Caco-2 (cell line): ENCODE data around the gene VCAM1. TPM values are rescaled to one million over a fixed set of nuclear protein-coding genes. Genes with fewer than 3 reads are reported as not detected.

ENCODE experiments used
- BruUV-seq: library from RNA; stranded (reverse); fragments of 400-500 nt; replicated peaks from 2 replicates; lab custom pipeline; 2021; lab: Mats Ljungman, UMichigan
- CTCF ChIA-PET: fragments of 300-600 bp; sonication (Branson Sonifier 250); formaldehyde crosslinking; loops from one replicate; lab custom pipeline; 2022; ENCODE audit warnings: antibody characterized with exemption; lab: Charles Lee
- POLR2A ChIA-PET: fragments of 300-600 bp; sonication (Branson Sonifier 250); formaldehyde crosslinking; loops from one replicate; lab custom pipeline; 2022; ENCODE audit warnings: antibody characterized with exemption; lab: Charles Lee
- DNase-seq, 2 experiments: peaks; one replicate each; pipeline versions ENCODE4 v3.0.0 to v3.0.0-alpha.2; 2020 to 2022
- H3K27me3 ChIP-seq: replicated peaks from 2 replicates; pipeline ENCODE4 v1.6.0; 2011; ENCODE audit warnings: low read length; ENCODE audit not compliant: control insufficient read depth, insufficient read depth
- H3K36me3 ChIP-seq: 2 replicates; pipeline ENCODE4 v1.5.1; 2011; ENCODE audit warnings: low read length; ENCODE audit not compliant: control insufficient read depth, insufficient read depth
- H3K4me1 ChIP-seq: fragments of 250-450 bp; sonication (Bioruptor Pico); 2 replicates; pipeline ENCODE4 v1.5.1; 2020; ENCODE audit warnings: mild to moderate bottlenecking
- H3K4me3 ChIP-seq: 2 replicates; pipeline ENCODE4 v1.5.1; 2011; ENCODE audit warnings: low read depth, mild to moderate bottlenecking, control low read depth, low read length
- H3K9me3 ChIP-seq: fragments of 250-450 bp; sonication (Bioruptor Pico); 2 replicates; pipeline ENCODE4 v1.5.1; 2020; ENCODE audit warnings: mild to moderate bottlenecking, moderate library complexity
- H3K27ac Mint-ChIP-seq: one replicate; pipeline ENCODE4 v1.8.0; 2022; ENCODE audit warnings: mixed read lengths; ENCODE audit not compliant: unreplicated experiment
- H3K27me3 Mint-ChIP-seq: one replicate; pipeline ENCODE4 v1.8.0; 2022; ENCODE audit warnings: mixed read lengths; ENCODE audit not compliant: insufficient read depth, unreplicated experiment
- H3K36me3 Mint-ChIP-seq: one replicate; pipeline ENCODE4 v1.8.0; 2022; ENCODE audit warnings: mild to moderate bottlenecking, mixed read lengths; ENCODE audit not compliant: insufficient read depth, unreplicated experiment
- H3K4me1 Mint-ChIP-seq: one replicate; pipeline ENCODE4 v1.8.0; 2022; ENCODE audit warnings: low read depth, mixed read lengths; ENCODE audit not compliant: unreplicated experiment
- H3K4me3 Mint-ChIP-seq: one replicate; pipeline ENCODE4 v1.8.0; 2022; ENCODE audit warnings: mild to moderate bottlenecking, moderate library complexity, mixed read lengths; ENCODE audit not compliant: unreplicated experiment
- H3K9me3 Mint-ChIP-seq: one replicate; pipeline ENCODE4 v1.8.0; 2022; ENCODE audit warnings: mixed read lengths; ENCODE audit not compliant: unreplicated experiment
- intact Hi-C: fragments of 100-400 bp; cut with micrococcal nuclease; formaldehyde crosslinking; loops from one replicate; pipeline ENCODE4 v1.10.0; 2022; ENCODE audit not compliant: unreplicated experiment
- total RNA-seq: library from RNA; stranded (reverse); gene quantifications from 2 replicates; pipeline ENCODE4 v1.2.3, GENCODE V29; 2022
- TF ChIP-seq, protein P1 (sequence below), 2 experiments: fragments of 200-600 bp in 1 of 2; IDR thresholded peaks; 1 replicate in 1 of 2; 2 replicates in 1 of 2; pipeline versions ENCODE4 v1.5.1 to v1.8.0; 2011 to 2022; ENCODE audit warnings: antibody characterized with exemption in 1 of 2, control low read depth in 1 of 2, inconsistent platforms in 1 of 2, low read depth in 1 of 2, low read length in 1 of 2, mild to moderate bottlenecking in 1 of 2, moderate library complexity in 1 of 2; ENCODE audit not compliant: insufficient read depth in 1 of 2, severe bottlenecking in 1 of 2, unreplicated experiment in 1 of 2

The VCAM1 gene
- total RNA-seq, 1 experiment from 2014 or later, result not detected

DNA sequence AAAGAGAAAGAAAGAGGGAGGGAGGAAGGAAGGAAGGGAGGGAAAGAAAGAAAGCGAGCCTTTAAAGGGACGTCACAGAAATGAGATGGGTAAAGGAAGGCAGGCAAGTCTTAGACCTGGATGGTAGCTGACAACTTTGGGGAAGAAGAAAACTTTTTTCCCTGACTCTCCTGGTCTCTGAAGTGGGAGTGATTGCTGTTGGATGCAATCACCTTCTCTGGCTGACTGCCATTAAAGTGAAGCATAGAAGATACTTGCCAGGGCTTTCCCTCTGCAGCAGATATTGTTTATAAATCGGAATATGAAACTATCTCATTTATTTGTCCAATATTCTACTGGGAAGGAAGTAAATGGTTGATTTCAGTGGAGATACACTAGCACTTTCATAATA is 27.0 kb downstream of the VCAM1 start:
- CTCF ChIA-PET, result no interaction called here
- DNase-seq, result no peak

DNA sequence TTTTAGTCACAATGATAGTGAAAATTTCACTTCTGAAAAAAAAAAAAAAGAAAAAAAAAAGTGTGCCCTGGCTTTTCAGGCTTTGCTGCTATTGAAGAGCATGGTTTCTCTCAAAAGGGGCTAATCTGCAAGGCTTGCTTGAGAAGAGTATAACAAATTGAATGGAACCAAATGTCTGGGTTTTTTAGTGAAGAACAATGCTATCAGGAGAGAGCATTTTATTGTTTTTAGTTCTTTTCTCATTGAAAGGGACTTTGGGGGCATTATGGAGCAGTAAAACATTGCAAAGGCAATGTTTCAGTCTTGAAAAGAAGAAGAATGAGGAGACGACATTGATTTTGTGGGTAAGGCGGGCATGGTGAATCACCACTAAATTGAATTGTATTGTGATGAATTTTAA is 28.2 kb downstream of the VCAM1 start:
- Mint-ChIP-seq H3K9me3 (no peaks in the 10 kb centered on the region), H3K27ac (no peak overlapping the region), H3K4me1 (no peaks in the 10 kb centered on the region), H3K27me3 (peaks cover 10% of the 10 kb centered on the region), H3K4me3 (no peak overlapping the region), H3K36me3 (no peaks in the 10 kb centered on the region)
- Histone ChIP-seq H3K9me3 (no peaks in the 10 kb centered on the region), H3K27me3 (no peaks in the 10 kb centered on the region), H3K36me3 (no peaks in the 10 kb centered on the region), H3K4me1 (no peaks in the 10 kb centered on the region), H3K4me3 (no peak overlapping the region)
- TF ChIP-seq, protein P1, sequence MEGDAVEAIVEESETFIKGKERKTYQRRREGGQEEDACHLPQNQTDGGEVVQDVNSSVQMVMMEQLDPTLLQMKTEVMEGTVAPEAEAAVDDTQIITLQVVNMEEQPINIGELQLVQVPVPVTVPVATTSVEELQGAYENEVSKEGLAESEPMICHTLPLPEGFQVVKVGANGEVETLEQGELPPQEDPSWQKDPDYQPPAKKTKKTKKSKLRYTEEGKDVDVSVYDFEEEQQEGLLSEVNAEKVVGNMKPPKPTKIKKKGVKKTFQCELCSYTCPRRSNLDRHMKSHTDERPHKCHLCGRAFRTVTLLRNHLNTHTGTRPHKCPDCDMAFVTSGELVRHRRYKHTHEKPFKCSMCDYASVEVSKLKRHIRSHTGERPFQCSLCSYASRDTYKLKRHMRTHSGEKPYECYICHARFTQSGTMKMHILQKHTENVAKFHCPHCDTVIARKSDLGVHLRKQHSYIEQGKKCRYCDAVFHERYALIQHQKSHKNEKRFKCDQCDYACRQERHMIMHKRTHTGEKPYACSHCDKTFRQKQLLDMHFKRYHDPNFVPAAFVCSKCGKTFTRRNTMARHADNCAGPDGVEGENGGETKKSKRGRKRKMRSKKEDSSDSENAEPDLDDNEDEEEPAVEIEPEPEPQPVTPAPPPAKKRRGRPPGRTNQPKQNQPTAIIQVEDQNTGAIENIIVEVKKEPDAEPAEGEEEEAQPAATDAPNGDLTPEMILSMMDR (IDR thresholded peaks at IDR 0.05; ENCODE audit: insufficient read depth in 1 of 2, low read depth in 1 of 2, low read length in 1 of 2, severe bottlenecking in 1 of 2, unreplicated experiment in 1 of 2), result no peak
- CTCF ChIA-PET, result no interaction called here
- intact Hi-C loops, result no loop called here
- no TSS peak for BruUV-seq
- POLR2A ChIA-PET, result no interaction called here
- no peak for DNase-seq

More for the DNA sequence above, 27.0 kb downstream of the VCAM1 start:
- H3K4me1 ChIP-seq, result no peaks in the 10 kb centered on the region
- no TSS peak for BruUV-seq
- H3K27me3 ChIP-seq, result no peaks in the 10 kb centered on the region
- no peak overlapping the region for H3K27ac Mint-ChIP-seq
- no peaks in the 10 kb centered on the region for H3K4me1 Mint-ChIP-seq
- POLR2A ChIA-PET, result no interaction called here
- H3K36me3 ChIP-seq, result no peaks in the 10 kb centered on the region
- TF ChIP-seq, protein P1 (IDR thresholded peaks at IDR 0.05; ENCODE audit: insufficient read depth in 1 of 2, low read depth in 1 of 2, low read length in 1 of 2, severe bottlenecking in 1 of 2, unreplicated experiment in 1 of 2), result no peak
- no peak overlapping the region for H3K4me3 ChIP-seq
- no peaks in the 10 kb centered on the region for H3K9me3 Mint-ChIP-seq
- H3K4me3 Mint-ChIP-seq, result no peak overlapping the region
- intact Hi-C loops, result no loop called here
- H3K36me3 Mint-ChIP-seq, result no peaks in the 10 kb centered on the region
- peaks cover 10% of the 10 kb centered on the region for H3K27me3 Mint-ChIP-seq
- no peaks in the 10 kb centered on the region for H3K9me3 ChIP-seq

DNA sequence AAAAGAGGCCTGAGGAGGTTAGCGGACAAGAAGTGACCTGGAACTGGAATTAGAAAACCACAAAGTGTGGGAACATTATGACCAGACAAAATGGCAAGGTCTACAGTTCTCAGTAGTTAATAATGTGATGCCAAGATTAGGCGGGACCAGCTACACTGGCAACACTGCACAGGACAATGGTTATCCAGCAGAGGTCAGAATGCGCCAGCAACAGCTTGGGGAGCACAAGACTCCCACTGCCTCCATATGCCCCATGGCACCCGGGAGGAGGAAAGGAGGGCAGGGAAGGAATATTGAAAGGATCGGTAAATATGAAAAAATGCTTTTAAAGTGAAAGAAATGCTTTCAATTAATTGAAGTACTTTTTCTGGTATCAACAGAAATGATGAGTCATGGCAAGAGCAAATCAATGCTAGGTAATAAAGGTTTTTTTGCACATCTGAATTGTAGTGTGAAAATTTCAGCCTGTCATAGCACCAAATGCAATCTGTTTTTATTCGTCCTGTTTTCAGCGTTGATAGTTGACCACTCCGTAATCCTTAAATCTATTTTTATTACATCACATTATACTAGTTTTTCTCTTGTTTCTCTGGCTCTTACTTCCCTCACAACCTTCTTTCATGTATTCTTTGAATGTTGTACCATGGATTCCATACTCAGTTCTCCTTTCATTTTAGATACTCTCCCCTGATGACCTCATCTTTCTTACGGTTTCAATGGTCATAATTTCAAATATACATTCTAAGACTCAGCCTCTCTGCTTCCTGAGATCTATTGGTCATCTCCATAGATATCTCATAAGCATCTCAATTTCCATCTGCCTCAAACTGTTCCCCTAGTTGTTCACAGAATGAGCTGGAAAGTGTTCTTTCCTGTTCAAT is 30.7 kb downstream of the VCAM1 start:
- intact Hi-C loops, result loop anchor here (2.0 kb wide), 1 partner anchor 117 kb away; no protein-coding TSS in a partner anchor
- CTCF ChIA-PET, result interaction anchor here (0.7 kb wide), 1 partner anchor 119 kb away, joined by 3 read pairs; no protein-coding TSS in a partner anchor

More for the DNA sequence above, 30.7 kb downstream of the VCAM1 start:
- H3K4me3 Mint-ChIP-seq, result no peak overlapping the region
- peak in 1 of 2 experiments; percentile 3 for DNase-seq
- H3K27me3 Mint-ChIP-seq, result peaks cover 11% of the 10 kb centered on the region
- H3K4me1 ChIP-seq, result no peaks in the 10 kb centered on the region
- POLR2A ChIA-PET, result no interaction called here
- TF ChIP-seq, protein P1 (IDR thresholded peaks at IDR 0.05; ENCODE audit: insufficient read depth in 1 of 2, low read depth in 1 of 2, low read length in 1 of 2, severe bottlenecking in 1 of 2, unreplicated experiment in 1 of 2), result no peak
- no peaks in the 10 kb centered on the region for H3K4me1 Mint-ChIP-seq
- H3K9me3 Mint-ChIP-seq, result no peaks in the 10 kb centered on the region
- H3K36me3 ChIP-seq, result no peaks in the 10 kb centered on the region
- H3K9me3 ChIP-seq, result no peaks in the 10 kb centered on the region
- H3K27me3 ChIP-seq, result no peaks in the 10 kb centered on the region
- H3K36me3 Mint-ChIP-seq, result no peaks in the 10 kb centered on the region
- H3K27ac Mint-ChIP-seq, result no peak overlapping the region
- BruUV-seq, result no TSS peak
- H3K4me3 ChIP-seq, result no peak overlapping the region
